OCI-M2 (cell line): Measurements from ENCODE around the gene EPM2A.
A peak's percentile ranks its signal among the peaks of the same experiment; 100 is the strongest.

Source experiments
- DNase-seq: peaks from one replicate; lab custom pipeline; 2025; ENCODE audit not compliant: unreplicated experiment; lab: John Stamatoyannopoulos, UW

EPM2A gene

DNA sequence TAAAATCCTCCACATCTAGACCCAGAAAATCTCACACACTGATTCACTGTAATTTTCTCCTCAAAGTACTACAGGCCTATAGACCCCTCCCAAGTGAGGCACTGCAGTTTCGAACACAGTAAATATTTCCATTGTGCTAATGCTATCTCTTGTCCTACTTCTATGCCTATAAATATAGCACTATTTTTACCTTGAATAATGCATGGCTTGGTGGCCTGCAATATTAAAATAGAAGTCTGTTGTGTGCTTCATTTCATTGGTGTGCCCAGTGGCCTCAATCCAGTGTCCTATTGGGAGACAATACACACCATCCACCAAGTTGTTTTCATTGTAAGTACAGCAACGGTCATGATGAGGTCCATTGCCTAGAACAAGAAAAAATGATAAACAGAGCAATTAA, 49.4 kb downstream of the EPM2A start:
- no peak for DNase-seq

GRCh38 chr6:145681965-145682364, 53.4 kb downstream of the EPM2A start:
- DNase-seq: no peak

DNA sequence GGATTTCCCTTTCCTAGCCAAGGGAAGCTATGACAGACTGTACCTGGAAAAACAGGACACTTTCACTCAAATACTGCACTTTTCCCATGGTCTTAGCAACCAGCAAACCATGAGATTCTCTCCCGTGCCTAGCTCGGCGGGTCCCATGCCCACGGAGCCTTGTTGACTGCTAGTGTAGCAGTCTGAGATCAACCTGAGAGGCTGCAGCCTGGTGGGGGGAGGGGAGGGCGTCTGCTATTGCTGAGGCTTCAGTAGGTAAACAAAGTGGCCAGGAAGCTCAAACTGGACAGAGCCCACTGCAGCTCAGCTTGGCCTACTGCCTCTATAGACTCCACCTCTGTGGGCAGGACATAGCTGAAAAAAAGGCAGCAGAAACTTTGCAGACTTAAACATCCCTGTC, 61.8 kb downstream of the EPM2A start:
- no peak for DNase-seq

- no peak for DNase-seq
These were observed 65.0 kb downstream of the EPM2A start for GRCh38 chr6:145670311-145670710.

GRCh38 chr6:145669627-145670034, 65.7 kb downstream of the EPM2A start:
- no peak for DNase-seq

DNA sequence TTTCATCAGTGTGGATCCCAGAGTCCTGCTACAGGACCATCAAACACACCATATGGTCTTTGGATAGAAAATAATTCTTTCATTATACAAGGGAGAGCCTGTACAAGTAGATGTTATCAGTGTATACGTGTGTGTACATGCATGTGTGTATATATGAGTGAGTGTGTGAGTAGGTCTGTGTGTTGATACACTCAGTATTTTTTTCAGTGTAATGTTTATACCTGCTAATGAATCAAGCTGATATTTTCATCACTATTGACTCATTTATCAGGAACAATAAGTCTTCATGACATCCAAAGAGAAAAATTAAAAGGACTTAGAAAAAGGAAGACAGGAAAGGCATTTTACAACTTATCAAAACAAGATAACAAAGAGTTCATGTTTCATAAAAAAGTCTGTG, 66.5 kb downstream of the EPM2A start:
- DNase-seq: no peak

DNA sequence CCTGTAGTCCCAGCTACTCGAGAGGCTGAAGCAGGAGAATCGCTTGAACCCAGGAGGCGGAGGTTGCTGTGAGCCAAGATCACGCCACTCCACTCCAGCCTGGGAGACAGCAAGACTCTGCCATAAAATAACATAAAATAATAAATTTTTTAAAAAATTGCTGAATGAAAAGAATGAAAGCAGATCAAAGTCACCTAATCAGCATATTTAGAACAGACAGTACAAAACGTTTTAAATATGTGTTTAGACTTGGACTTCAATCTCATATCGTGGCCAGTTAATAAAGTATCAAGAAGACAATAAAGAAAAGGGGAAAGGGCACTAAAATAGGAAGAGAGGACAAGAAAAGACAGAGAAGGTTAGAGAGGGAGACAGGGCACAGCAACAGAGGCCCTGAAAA, 74.6 kb downstream of the EPM2A start:
- DNase-seq: no peak

DNA sequence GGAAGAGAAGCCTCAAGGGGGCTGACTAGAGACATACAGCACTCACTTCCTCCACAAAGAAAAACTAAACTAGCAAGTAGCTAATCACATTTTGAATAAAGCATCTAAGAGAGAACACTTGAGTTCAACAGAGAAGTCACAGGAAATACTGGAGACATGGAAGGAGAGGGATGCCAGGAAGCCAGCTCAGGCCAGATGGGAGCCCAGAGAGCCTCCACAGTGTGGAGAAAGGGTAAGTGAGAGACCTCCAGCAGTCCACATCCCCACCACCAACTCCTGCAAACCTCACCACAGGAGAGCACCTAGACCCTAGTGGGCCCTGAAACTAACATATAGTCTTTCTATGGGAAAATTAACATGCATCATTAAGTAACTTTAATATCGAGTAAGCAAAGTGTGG, 79.2 kb downstream of the EPM2A start:
- no peak for DNase-seq

DNA sequence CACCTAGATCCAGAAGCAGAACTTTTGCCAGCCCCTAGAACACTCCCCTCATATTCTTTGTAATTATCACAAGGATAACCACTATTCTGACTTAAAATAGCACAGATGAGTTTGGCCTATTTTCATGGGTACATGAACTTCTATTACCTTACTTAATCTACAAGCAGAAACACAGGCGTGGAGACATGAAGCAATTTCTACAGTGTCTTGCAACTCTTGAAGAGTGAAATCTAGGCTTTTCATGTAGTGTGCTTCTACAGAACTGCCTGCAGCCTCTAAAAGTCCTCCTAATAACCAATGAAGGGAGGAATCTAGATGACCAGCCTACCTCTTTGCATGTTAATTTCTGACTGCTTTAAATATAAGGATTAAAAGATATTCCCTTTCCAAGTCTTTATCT, 82.7 kb downstream of the EPM2A start:
- no peak for DNase-seq

GRCh38 chr6:145651988-145652387, 83.3 kb downstream of the EPM2A start:
- no peak for DNase-seq

GRCh38 chr6:145648149-145648548, 87.2 kb downstream of the EPM2A start:
- DNase-seq: no peak

GRCh38 chr6:145647602-145648001, 87.7 kb downstream of the EPM2A start:
- DNase-seq: no peak

DNA sequence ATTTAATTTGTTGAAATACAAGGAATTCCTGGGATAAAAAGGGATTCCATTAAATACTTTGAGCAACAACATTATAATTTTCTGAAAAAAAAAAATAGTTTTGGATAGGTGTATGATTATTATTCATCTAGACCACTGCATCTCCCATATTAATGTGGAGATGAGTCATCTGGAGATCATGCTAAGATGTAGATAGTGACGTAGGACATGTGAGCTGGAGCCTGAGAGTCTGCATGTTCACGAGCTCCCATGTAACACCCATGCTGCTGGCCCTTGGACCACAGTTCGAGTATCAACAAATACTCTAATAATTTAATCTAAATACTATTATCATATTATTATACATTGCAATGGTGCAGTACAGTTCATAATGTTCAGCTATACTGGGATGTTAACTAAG, 91.6 kb downstream of the EPM2A start:
- DNase-seq: no peak

DNA sequence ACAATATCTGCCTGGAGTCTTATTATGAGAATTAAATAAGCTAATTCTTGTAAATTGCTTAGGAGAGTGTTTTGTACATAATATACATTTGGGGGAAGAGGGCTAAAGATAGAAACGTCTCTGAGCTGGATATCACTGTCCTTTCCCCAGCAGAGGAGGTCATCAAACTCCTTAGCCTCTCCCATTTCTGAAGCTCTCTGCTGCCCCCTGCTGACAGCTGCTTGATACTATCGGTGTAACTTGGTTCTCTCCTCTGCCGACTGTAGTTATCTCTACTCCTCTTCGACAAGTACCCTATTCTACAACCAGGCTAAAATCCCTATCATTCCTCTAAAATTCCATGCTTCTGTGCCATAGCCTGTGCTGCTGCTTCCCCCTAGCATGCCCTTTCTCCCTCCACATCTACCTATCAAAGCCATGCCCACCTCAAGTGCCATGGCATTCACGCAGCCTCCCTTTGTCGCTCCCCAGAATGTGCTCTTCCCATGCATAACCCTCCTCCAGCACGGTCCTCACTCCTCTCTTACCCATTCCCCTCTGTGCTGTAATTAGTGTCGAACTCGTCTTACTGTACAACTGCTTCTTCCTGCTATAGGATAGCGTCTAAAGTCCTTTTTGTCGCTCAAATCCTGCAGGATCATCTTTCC, 101.2 kb downstream of the EPM2A start:
- peak; percentile 83 for DNase-seq

DNA sequence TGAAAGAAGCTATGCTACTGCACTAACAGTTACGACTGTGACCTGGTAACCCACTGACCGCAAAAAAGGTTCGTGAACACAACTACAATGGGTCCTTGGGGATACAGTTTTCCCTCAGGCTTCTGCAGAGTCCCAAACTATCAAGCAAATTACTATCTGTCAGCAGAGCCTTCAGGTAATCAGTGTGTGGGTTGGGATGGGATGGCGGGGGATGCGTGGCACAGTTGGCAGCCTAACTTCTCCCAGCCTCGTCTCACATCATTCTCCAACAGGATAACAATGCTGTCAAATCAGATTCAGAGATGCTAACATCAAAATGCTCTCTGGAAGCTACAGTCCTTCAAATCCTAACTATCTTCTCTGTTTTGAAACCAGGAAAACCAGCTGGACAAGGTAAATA, 102.3 kb downstream of the EPM2A start:
- no peak for DNase-seq

DNA sequence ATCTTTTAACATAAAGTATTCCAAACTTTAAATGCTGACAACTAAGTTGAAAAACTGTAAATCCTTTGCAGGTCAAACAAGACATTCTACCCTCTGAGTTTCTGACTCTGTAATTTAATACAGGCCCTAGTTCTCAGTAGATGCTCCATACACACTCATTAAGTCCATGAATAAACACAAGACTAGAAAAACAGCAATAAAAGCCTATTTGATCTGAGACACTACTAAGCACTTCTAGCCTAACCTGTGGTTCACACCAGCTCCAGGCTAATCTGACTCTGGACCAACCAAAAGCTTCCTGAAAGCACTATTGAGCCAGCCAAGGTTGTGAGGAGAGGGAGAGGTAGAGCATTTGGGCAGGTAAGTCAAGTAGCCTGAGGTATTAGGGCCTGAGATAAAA, 103.9 kb downstream of the EPM2A start:
- no peak for DNase-seq

- no peak for DNase-seq
These were observed 104.7 kb downstream of the EPM2A start for GRCh38 chr6:145630598-145630997.

DNA sequence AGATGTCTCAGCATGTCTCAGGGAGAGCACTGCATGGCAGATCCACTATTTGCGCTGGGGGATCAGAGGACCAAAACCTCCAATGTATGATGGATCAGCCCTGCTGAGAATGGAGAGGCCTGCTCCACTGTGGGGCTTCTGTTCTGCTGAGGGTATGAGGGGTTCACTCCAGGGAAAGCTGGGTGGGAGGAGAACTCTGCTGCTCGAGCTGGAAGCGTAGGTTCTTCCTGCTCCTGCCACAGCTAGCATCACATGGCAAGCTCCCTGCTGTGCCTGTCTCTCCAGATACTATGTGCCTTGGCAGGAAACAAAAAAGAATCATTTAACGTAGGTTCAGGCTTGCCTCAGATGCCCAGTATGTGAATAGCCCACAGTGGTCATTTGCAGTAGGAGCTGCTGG, 105.8 kb downstream of the EPM2A start:
- no peak for DNase-seq

- no peak for DNase-seq
These were observed 107.9 kb downstream of the EPM2A start for GRCh38 chr6:145627451-145627850.

DNA sequence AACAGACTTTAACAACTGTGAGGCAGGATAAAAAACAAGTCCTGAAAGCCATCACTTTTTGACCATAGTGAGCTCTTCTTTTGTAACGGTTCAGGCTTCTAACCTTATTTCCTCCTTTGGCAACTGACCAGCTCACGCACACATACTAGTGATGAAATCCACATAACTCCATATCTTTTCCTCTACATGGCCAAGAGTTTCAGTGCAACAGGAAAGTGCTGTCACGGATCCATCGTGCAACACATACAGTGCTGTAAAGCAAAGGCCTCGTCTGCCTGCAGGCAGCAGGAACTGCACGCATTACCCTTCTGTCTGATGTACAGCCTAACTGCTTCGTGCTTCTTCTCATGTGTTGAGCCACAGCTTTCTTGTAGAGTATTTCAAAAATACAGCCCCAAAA, 108.5 kb downstream of the EPM2A start:
- no peak for DNase-seq

DNA sequence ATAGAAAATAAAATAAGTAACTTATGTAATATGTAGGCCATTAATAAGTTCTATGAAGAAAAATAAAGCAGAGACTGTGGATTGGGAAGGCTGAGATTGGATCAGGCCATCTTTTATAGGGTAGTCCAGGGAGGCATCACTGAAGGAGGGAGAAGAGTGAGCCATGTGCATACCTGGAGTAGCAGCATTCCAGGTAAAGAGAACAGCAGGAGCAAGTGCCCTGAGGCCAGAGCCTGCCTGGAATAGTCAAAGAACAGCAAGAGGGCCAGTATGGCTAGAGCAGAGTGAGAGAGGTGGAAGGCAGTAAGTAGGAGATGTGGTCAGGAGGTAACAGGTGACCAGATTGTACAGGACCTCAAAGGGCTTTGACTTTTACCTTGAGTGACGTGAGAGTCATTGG, 112.1 kb downstream of the EPM2A start:
- no peak for DNase-seq

DNA sequence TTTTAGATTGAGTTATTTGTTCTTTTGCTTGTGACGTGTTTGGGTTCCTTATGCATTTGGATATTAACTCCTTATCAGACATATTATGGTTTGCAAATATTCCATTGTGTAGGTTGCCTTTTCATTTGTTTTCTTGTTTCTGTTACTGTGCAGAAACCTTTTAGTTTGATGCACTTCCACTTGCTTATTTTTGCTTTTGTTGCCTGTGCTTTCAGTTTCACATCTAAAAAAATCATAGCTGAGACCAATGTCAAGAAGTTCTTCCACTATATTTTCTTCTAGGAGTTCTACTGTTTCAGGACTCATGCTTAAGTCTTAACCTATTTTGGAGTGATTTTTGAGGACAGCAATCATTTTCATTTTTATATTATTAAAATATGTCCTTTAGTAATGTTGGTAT, 113.5 kb downstream of the EPM2A start:
- no peak for DNase-seq

- DNase-seq: no peak
These were observed 115.2 kb downstream of the EPM2A start for GRCh38 chr6:145620088-145620487.

GRCh38 chr6:145609521-145609920, 125.8 kb downstream of the EPM2A start:
- no peak for DNase-seq
